ENCODE measurements around the gene HGF.
"Not testable (repeated sequence)": the region's sequence is repeated elsewhere in the genome, so short reads cannot be mapped to it uniquely, and the experiment has no call there.

Gene HGF

DNA sequence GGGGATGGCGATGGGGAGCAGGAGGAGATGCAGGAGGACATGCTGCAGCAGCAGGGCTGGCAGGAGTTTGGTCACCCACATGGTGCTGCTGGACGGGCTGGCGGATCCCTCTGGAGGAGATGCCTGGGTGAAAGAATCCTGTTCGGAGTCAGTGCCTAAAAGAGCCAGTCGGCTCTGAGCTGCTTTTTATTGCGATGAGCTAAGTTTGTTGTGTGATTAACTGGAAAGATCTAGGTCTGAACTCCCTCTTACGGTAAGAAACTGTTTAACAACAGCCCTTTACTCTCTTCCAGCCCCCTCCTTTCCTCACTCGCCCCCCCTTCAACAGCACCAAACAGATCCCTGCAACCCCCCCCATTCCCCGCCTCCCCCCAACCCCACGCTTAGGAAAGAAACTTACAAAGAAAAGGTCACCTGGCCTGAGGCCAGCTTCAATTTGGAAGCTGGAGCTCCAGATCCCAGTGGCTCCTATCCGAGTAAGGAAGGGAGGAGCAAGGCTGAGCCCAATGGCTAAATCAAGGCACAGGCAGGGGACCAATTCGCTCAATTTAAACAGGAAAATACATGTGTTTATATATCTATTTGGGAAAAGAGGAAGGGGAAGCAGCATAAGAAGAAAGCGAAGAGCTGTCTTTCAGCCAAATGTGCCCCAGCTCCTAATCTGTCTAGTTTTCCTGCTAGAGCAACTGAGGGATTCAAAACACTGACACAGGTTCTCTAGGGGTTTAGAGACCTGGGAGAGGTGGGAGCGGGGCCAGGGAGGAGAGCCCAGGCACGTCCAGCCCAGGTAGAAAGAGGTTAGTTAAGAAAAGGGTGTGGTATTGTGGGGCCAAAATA is at the start of gene HGF:
Gene HGF, minus strand, starts transcription at position 157 of the 837 bp plus-strand sequence. Its CDS starts 76 bp downstream, at position 81.
- no peak for DNase-seq

DNA sequence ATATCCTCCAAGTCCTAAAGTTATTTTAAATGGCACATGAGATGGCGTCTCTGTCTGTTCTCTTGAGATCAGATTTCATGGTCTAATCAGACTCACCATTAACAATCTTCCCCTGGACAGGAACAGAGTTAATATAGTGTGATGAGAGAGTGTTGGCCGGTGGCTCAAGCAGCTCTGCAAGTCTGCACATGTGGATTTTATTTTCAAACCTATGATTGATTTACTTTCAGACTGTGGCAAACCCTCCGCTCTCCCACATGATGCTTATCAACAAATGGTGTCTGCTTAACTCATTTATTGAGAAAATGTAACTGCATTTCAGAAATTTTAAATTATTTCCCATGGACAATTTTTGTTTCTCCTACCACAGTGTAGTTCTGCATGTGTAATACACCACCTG is 46.5 kb upstream of the HGF start:
- DNase-seq: no peak

DNA sequence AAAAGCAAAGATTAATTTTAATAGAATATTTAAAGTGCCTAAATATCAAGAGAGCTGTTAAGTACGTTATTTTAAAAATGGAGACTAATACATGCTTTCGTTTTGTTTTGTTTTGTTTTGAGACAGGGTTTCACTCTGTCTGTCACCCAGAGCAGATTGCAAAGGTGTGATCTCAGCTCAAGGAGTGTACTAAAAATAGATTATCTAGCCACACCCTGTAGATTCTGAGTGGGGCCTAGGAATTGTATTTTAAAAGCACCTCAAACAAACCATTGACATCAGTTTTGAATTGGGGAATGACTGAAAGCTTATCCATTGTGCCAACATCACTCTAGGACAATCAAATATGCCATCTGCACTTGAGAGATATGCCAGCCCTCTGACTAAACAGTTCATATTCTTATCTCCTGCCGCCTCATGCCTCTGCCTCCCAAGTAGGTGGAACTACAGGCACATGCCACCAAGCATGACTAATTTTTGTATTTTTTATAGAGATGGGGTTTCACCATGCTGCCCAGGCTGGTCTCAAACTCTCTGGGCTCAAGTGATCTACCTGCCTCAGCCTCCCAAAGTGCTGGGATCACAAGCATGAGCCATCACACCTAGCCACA is 43.1 kb upstream of the HGF start:
- not testable (repeated sequence) for DNase-seq

DNA sequence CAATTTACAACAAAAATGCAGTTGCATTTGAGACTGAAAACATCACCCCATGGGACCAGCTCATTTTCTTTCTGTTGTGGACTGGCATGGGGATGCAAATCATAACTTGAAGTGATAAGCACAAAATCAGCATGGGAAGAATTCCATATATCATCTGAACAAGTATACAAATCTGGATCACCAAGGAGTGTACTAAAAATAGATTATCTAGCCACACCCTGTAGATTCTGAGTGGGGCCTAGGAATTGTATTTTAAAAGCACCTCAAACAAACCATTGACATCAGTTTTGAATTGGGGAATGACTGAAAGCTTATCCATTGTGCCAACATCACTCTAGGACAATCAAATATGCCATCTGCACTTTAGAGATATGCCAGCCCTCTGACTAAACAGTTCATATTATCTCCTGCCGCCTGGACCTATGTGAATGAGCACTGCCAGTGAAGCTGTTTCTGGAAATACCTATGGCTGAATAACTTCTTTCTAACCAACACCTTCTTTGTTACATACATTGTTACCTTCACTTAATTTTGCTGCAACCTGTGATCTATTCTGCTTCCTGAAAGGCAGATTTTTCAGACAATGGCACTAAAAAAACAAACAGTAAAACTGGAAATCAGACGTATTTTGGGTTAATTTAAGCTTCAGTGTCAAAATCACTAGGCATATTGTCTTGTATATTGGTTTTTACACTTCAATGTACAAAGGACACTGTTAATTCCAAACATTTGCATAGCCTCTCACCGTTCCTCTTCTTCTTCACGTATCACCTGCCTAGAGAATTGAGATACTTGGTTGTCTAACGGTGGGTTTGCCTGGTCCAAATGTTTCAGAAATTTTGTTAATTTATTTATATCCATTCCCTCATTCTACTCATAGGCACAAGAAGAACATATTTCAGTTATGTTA is 42.4 kb upstream of the HGF start:
- DNase-seq: no peak

DNA sequence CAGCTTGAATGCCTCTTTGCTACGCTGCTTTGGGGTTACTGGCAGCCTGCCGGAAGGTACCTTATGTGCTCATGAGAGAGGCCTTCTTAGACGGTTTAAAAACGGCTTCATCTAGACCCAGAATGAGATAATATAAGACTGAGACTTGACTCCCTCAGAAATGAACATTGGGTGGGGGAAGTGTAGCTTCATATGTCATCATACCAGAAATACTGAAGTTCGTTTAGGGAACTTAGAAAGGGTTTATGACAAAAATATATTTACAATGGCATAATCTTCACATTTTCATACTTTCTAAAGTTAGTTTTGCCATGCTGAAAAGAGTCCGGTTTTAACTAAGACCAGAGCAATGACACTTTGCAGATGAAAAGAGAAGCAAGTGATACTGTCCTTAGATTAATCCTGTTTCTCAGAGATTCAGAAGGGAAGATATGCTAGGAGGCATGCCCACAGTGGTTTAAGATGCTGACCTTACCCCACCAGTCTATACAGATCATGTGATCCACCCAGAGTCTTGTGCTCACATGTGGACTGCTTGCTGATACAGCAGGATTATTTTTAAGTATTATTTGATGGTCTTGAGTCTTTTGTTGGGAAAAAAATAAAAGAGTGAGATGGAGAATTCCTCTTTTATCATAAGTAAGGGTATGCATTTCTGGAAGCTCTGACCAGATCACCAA is 40.8 kb upstream of the HGF start:
- no peak for DNase-seq

DNA sequence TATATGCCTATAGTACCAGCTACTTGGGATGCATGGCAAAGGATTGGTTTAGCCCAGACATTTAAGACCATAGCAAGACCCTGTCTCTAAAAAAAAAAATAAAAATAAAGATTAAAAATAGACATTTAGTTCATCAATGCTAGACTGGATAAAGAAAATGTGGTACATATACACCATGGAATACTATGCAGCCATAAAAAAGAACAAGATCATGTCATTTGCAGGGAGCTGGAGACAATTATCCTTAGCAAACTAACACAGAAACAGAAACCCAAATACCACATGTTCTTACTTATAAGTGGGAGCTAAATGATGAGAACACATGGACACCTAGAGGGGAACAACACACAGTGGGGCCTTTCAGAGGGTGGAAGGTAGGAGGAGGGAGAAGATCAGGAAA is 38.5 kb upstream of the HGF start:
- DNase-seq: not testable (repeated sequence)

DNA sequence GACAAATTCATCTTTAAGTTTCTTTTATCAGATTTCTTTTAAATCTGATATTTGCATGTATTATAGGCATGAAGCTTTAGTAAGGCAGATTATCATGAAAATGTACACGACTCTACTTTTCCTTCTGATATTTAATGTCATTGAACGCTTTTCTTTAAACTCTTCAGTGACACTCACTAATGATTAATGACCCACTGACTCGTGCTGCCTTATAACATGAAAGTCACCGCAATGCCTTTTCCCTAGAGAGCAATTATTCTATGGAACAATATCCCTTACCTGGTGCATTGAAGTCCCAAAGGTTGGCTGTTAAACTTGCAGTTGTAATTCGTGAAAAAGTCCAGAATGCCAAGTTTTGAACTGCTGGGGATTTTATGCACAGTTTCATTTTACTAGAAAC is 33.4 kb upstream of the HGF start:
- no peak for DNase-seq

DNA sequence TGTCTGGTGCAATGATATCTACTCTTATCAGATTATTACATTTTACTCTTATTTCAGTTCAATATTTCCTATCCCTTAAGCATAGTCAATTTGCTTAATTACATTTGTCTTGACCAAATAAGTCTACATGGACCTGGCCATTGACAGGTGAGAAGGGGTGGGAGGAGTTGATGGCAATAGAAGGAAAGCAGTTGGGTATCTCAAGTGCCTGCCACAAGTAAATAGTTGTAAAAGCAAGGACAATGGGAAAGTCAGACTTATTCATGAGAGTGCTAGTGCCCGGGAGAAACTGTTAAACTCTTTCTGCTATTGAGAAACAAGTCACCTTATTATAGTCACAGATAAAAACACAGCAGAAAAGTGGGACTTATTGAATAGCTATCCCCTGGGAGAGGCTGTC is 32.4 kb upstream of the HGF start:
- DNase-seq: no peak

DNA sequence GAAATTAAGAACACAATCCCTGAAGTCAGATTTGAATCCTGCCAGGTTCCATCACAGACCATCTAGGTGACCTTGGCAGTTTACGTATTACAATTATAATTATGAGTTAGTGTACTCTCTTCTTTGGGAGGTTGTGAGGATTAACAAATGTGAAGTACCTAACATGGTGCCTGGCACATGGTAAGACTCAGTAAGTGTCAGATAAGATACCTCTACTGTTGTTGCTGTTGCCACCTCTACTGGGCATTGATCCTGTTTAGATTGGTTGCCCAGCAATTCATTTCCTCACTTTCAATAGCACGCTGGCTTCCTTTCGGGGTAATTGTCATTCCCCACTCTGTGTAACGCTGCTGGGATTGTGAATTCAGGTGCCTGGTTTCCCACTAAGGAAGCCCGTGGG is 31.7 kb upstream of the HGF start:
- no peak for DNase-seq

DNA sequence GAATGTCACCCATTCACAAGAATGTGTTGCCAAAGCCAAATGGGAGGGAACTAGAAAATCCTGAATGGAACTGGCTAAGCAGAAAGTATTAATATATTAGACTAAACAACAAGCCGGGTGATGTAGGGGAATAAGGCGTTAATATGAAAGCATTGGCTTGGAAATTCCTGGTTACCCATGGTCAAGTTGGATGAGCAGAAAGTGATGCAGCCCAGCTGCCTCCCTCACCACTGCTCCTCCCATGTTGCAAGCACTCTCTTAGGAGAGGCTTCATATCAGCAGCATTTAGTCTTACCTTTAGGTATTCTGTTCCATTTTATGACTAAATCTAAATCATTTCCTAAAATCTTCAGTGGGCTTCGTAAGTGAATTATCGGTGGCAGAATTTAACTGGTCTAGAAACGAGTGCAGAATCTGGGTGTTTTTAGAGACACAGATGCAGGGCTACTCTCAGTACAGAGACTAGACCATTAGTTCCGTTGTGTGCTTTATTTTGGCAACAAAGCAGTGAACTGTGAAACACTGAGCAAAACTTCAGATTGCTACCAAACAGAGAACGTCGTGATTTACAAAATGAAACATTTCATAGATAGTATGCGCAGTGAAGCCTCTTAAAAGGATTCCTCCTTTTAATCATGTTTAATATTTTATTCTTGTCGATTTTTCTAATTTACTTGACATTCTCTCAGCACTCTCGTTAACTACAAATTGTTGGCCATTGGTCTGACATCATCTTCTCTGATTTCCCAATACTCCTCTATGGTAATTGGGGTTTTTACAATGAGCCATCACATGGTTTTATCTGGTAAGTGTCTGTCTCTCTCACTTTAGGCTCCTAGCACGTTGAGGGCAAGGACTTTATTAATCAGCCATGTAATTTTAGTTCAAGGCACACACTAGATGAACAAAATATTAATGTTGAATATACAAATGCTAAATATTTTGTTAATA is 22.0 kb upstream of the HGF start:
- DNase-seq: no peak

DNA sequence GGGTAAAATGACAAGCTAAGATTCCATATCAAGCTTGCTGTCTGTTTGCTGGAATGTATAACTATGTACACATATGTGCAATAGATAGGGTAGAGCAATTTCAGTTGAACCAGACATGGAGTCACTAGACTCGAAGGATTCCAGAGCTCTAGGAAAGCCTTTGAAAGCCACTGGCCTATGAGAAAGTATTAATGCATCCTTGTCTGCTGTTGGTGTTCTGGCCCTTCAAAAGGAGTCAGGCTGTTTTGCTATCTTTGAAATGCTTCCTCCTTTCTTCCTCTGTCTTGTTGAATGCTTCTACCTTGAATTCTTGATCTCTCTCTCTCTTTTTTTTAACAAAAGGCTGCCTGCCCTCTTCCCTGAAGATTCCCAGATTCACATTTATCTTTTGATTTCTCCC is 20.8 kb upstream of the HGF start:
- DNase-seq: no peak

DNA sequence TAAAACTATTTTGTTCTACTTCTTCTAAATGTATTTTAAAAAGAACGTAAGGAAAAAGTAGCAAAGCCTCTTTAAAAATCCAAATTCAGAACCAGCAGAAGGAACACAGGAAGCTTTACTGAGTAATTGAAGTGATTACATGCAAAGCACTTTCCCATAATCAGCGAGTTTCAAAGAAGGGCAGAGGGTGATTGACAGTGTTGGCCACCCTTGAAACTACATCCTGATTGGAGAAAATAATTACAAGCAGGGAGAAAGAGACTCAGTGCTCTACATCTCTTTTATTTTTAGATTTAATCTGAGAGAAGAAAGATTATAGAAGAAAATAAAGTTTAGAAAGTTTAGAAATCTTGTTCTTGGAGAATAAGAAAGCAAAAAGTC is 20.3 kb upstream of the HGF start:
- no peak for DNase-seq

DNA sequence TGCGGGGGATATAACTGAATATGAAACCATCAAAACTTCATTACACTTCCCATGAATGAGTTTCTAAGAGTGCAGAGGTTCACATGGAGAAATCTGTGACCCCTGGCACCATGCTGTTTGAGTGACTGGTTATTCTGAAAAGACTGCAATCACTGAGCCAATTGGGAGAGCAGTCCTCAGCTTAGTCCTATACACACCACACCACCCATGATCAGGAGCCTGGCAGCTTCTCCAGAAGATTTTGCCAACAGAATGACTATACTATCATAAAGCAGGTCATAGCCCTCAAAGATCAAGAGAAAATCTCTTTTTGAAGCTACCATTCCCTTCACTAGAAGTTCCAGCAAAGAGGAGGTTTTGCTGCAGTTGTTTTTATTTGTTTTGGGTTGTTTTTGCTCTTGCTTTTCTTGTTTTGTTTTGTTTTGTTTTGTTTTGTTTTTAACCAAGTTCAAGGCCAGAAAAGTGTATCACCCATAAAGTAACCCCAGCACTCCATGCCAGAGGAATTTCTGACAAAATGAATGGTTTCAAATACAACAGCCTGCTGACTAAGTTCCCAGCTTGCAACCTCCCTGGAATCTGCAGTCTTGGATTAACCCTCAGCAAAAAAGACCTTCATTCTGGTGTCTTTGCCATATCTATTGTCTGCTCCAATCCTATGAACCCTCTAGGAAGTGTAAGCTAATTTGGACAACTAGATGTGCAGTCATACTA is 19.7 kb upstream of the HGF start:
- no peak for DNase-seq

DNA sequence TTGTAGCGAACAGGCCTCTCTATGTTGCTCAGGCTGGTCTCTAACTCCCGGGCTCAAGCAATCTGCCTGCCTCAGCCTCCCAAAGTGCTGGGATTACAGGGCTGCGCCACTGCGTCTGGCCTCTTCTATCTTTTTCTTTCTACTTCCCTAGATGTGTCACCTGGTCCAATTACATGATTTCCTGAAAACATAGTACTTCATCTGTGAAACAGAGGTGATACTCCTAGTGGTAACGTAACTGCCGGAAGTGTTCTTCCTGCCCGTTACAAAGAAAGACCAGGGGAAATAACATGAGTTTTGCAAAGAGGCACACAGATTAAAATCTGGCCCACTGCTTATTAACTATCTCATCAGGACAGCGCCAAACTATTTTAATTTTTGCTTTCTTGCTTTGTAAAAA is 18.4 kb upstream of the HGF start:
- DNase-seq: no peak

DNA sequence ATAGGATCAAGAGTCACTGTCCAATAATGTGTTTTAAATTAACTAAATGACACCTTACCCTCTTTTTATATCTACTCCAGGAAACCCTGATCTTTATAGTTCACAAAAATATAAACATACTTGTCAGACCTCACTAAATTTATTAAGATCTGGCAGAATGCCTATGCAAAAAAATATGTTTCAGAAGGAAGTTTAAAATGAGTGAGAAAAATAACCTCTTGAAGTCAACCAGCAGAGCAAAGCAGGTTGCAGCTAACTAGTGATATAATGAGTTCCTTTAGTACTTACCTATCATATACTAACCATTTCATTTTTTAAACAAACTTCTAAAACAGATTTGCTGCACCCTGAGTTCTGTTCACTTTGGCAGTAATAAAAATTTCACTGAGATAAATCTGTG is 14.0 kb upstream of the HGF start:
- no peak for DNase-seq

DNA sequence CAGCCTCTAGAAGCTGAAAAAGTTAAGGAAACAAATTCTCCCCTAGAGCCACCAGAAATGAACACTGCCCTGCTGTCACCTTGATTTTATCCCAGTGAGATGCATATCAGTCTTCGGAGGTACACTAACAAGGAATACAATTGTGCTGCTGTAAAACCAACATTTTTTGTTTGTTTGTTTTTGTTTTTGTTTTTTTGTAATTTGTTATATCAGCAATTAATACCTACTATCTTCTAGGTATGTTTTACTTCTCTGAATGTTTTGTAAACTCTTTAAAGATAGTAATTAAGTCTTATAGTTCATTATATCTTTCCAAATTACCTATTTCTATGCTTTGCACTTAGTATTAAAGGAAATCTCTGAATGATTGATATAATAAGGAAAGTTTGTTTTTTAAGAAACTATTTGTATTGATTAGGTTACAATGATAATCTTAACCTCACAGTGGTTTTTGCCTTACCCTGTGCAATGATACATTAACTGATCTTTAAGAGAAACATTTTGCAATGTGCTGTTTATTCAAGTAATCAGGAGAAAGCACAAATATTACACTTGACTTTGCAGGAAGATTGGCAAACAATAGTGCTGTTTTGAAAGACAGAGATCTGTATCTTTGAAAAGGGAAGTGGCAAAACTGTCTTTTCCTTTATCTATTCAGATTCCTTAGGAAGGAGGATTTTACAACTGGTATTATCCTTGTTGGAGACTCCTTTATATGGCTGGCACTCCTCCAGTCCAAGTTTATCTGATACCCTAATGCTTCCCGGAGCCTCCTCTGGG is 11.3 kb upstream of the HGF start:
- DNase-seq: no peak

DNA sequence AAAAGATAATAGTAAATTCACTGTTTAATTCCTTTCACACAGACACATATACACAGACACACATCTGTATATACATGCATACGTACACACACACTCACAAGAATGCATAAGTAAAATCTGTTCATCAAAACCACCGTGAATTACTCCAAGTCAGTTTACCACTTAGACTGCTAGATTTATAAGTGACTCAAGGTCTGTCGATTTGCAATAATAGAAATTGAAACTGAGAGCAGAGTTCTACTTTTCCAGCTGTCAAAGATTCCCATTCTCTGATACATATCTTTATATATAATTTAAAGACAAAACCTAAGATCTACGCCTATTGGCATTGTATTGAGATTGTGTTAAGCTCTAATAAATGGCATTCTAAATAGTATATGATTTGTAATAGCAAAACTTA is 9.9 kb upstream of the HGF start:
- no peak for DNase-seq

DNA sequence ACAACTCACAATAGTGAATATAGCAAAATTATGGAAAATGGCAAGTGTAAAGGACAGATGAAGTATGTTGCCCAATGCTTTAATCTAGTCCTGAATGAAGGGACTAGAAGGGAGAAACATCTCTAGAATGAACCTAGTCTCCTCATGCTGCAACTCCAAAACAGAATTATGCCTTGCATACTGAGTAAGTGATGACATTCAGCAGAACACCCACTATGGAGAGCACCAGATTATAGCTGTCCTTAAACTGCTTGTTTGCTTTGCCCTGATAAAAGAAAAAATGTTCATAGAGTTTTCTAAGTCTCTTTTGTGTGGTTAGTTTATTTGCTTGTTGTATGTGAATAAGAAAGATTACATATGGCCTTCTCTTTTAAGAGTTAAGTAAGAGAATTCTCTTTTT is 7.8 kb upstream of the HGF start:
- no peak for DNase-seq

DNA sequence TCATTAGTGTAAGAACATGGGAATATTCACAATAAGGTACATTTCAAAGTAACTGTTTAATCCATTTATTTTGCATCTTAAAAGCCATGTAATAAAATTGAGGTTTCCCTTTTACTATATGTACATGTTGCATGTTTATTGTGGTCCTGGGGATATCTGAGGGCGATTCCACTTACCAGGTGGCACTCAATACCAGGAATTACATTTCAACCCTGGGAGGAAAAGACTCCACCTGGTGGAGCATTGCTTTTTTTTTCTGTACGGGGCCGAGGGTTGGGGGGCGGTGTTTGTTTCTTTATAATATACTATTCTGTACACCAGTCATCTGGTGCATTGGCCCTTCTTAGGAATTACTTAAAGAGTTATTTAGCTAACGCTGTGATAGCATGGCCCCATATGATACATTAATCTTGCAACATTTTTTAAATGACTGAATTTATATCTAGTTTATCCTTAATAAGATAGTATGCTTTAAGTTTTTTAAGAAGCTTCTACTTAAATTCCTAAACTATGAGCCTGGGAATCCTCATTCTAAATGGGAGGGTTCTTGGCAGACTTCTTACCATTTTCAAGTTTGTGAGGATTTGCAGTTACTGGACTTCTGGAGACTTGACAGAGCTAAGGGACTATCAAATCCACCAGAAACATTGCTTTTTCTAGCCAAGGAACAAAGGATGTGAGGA is 7.2 kb upstream of the HGF start:
- DNase-seq: no peak

DNA sequence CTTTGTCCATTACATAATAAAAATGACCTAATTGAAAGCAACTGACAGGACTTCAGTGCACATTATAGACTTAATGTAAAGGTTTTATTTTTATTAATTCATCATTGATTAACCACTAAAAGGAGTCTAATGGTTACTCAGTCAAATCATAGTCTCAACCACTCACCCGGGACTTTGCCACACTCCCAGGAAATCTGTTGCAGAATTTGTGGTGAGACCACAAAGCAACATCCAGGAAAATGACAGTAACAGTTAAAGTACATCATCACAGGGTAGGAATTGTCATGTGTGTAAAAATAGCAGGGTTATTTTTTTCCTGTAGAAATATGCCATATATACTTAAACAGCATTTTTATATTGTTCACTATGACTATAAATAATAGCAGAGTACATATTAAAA is 6.3 kb upstream of the HGF start:
- DNase-seq: no peak
